GM23338 (cell line): Measurements from ENCODE around the gene ZDHHC7.

ENCODE experiments used
- CREB1 ChIP-seq: fragments of 250-450 bp; sonication (Bioruptor Pico); IDR thresholded peaks from 2 replicates; pipeline ENCODE4 v1.5.0; 2020; ENCODE audit warnings: low read depth, mild to moderate bottlenecking, moderate library complexity
- EZH2 ChIP-seq: fragments of 200-600 bp; sonication (generic); IDR thresholded peaks from one replicate; pipeline ENCODE4 v1.8.0; 2017; ENCODE audit warnings: antibody characterized with exemption, mild to moderate bottlenecking, low read depth; ENCODE audit not compliant: unreplicated experiment
- EZH2phosphoT487 ChIP-seq: fragments of 200-600 bp; sonication (generic); IDR thresholded peaks from one replicate; pipeline ENCODE4 v1.8.1; 2018; ENCODE audit warnings: antibody characterized with exemption; ENCODE audit not compliant: unreplicated experiment
- JUNB ChIP-seq: IDR thresholded peaks from one replicate; pipeline ENCODE4 v1.6.1; 2016; ENCODE audit warnings: antibody characterized with exemption; ENCODE audit not compliant: unreplicated experiment
- POLR2AphosphoS5 ChIP-seq: IDR thresholded peaks from 2 replicates; pipeline ENCODE4 v1.6.1; 2016; ENCODE audit warnings: antibody characterized with exemption, low read depth
- ZNF331 ChIP-seq: fragments of 250-450 bp; sonication (Bioruptor Pico); IDR thresholded peaks from 2 replicates; pipeline ENCODE4 v1.5.0; 2020; ENCODE audit warnings: low read depth, mild to moderate bottlenecking, moderate library complexity
- TF ChIP-seq, protein P1 (sequence below), 2 experiments: fragments of 200-600 bp in 1 of 2; sonication (generic) in 1 of 2; conservative IDR thresholded peaks; 2 replicates each; pipeline versions ENCODE4 v1.5.1 to v1.6.1; 2016 to 2017; ENCODE audit warnings: antibody characterized with exemption in 2 of 2, low read depth in 2 of 2, mild to moderate bottlenecking in 2 of 2, moderate library complexity in 1 of 2
- TF ChIP-seq, protein P2 (sequence below): IDR thresholded peaks from one replicate; pipeline ENCODE4 v1.6.1; 2018; ENCODE audit warnings: antibody characterized with exemption; ENCODE audit not compliant: unreplicated experiment
- TF ChIP-seq, protein P3 (sequence below): fragments of 250-450 bp; sonication (Bioruptor Pico); IDR thresholded peaks from 2 replicates; pipeline ENCODE4 v1.5.0; 2020; ENCODE audit warnings: mild to moderate bottlenecking, moderate library complexity

DNA sequence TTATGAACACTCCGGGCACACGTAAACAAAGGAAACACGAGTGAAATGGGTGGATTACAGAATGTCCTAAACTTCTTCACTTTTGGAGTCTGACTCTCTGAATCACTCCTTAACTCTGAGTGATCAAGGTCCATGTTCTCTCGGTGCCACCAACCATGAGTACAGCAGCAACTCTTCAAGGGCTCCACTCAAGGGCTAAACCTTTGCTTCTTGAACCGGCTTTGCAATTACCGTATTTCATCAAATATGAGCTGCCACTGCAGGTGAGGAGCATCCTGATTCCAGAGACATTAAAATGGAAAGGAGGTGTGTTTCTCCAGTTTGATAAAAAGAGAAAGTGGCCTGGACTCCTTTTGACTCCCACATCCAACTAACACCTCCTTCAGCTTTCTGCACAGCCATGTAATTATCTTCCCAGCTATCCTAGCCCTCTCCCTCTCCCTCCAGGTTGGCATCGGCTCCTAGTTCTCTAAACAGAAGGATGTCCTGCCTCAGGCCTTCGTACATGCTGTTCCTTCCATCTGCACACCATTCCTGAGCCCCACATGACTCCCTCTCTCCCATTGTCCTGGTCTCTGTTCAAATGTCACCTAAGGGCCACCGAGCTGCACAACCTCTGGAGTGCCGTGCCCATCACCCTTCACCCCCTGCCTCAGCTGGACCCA is 61.4 kb downstream of the ZDHHC7 start:
- TF ChIP-seq POLR2AphosphoS5 (no peak), EZH2phosphoT487 (no peak), EZH2 (no peak), JUNB (no peak), CREB1 (CRISPR knock-in tag) (no peak), ZNF331 (CRISPR knock-in tag) (no peak)
- TF ChIP-seq, protein P1, sequence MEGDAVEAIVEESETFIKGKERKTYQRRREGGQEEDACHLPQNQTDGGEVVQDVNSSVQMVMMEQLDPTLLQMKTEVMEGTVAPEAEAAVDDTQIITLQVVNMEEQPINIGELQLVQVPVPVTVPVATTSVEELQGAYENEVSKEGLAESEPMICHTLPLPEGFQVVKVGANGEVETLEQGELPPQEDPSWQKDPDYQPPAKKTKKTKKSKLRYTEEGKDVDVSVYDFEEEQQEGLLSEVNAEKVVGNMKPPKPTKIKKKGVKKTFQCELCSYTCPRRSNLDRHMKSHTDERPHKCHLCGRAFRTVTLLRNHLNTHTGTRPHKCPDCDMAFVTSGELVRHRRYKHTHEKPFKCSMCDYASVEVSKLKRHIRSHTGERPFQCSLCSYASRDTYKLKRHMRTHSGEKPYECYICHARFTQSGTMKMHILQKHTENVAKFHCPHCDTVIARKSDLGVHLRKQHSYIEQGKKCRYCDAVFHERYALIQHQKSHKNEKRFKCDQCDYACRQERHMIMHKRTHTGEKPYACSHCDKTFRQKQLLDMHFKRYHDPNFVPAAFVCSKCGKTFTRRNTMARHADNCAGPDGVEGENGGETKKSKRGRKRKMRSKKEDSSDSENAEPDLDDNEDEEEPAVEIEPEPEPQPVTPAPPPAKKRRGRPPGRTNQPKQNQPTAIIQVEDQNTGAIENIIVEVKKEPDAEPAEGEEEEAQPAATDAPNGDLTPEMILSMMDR (conservative IDR thresholded peaks at IDR 0.05; ENCODE audit: low read depth in 2 of 2) = no peak
- TF ChIP-seq, protein P2, sequence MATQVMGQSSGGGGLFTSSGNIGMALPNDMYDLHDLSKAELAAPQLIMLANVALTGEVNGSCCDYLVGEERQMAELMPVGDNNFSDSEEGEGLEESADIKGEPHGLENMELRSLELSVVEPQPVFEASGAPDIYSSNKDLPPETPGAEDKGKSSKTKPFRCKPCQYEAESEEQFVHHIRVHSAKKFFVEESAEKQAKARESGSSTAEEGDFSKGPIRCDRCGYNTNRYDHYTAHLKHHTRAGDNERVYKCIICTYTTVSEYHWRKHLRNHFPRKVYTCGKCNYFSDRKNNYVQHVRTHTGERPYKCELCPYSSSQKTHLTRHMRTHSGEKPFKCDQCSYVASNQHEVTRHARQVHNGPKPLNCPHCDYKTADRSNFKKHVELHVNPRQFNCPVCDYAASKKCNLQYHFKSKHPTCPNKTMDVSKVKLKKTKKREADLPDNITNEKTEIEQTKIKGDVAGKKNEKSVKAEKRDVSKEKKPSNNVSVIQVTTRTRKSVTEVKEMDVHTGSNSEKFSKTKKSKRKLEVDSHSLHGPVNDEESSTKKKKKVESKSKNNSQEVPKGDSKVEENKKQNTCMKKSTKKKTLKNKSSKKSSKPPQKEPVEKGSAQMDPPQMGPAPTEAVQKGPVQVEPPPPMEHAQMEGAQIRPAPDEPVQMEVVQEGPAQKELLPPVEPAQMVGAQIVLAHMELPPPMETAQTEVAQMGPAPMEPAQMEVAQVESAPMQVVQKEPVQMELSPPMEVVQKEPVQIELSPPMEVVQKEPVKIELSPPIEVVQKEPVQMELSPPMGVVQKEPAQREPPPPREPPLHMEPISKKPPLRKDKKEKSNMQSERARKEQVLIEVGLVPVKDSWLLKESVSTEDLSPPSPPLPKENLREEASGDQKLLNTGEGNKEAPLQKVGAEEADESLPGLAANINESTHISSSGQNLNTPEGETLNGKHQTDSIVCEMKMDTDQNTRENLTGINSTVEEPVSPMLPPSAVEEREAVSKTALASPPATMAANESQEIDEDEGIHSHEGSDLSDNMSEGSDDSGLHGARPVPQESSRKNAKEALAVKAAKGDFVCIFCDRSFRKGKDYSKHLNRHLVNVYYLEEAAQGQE = no peak
- TF ChIP-seq, protein P3, sequence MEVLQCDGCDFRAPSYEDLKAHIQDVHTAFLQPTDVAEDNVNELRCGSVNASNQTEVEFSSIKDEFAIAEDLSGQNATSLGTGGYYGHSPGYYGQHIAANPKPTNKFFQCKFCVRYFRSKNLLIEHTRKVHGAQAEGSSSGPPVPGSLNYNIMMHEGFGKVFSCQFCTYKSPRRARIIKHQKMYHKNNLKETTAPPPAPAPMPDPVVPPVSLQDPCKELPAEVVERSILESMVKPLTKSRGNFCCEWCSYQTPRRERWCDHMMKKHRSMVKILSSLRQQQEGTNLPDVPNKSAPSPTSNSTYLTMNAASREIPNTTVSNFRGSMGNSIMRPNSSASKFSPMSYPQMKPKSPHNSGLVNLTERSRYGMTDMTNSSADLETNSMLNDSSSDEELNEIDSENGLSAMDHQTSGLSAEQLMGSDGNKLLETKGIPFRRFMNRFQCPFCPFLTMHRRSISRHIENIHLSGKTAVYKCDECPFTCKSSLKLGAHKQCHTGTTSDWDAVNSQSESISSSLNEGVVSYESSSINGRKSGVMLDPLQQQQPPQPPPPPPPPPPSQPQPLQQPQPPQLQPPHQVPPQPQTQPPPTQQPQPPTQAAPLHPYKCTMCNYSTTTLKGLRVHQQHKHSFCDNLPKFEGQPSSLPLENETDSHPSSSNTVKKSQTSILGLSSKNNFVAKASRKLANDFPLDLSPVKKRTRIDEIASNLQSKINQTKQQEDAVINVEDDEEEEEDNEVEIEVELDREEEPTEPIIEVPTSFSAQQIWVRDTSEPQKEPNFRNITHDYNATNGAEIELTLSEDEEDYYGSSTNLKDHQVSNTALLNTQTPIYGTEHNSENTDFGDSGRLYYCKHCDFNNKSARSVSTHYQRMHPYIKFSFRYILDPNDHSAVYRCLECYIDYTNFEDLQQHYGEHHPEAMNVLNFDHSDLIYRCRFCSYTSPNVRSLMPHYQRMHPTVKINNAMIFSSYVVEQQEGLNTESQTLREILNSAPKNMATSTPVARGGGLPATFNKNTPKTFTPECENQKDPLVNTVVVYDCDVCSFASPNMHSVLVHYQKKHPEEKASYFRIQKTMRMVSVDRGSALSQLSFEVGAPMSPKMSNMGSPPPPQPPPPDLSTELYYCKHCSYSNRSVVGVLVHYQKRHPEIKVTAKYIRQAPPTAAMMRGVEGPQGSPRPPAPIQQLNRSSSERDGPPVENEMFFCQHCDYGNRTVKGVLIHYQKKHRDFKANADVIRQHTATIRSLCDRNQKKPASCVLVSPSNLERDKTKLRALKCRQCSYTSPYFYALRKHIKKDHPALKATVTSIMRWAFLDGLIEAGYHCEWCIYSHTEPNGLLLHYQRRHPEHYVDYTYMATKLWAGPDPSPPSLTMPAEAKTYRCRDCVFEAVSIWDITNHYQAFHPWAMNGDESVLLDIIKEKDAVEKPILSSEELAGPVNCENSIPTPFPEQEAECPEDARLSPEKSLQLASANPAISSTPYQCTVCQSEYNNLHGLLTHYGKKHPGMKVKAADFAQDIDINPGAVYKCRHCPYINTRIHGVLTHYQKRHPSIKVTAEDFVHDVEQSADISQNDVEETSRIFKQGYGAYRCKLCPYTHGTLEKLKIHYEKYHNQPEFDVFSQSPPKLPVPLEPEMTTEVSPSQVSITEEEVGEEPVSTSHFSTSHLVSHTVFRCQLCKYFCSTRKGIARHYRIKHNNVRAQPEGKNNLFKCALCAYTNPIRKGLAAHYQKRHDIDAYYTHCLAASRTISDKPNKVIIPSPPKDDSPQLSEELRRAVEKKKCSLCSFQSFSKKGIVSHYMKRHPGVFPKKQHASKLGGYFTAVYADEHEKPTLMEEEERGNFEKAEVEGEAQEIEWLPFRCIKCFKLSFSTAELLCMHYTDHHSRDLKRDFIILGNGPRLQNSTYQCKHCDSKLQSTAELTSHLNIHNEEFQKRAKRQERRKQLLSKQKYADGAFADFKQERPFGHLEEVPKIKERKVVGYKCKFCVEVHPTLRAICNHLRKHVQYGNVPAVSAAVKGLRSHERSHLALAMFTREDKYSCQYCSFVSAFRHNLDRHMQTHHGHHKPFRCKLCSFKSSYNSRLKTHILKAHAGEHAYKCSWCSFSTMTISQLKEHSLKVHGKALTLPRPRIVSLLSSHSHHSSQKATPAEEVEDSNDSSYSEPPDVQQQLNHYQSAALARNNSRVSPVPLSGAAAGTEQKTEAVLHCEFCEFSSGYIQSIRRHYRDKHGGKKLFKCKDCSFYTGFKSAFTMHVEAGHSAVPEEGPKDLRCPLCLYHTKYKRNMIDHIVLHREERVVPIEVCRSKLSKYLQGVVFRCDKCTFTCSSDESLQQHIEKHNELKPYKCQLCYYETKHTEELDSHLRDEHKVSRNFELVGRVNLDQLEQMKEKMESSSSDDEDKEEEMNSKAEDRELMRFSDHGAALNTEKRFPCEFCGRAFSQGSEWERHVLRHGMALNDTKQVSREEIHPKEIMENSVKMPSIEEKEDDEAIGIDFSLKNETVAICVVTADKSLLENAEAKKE (CRISPR knock-in tag) = no peak
